WTC11 (cell line): ENCODE data around the gene MIPOL1. TPM values are rescaled to one million over a fixed set of nuclear protein-coding genes. Genes with fewer than 3 reads are reported as not detected.

Experiments
- ATAC-seq: fragments of 200-7000 bp; cut with Tn5 transposase; 2 replicates; pipeline ENCODE4 v1.10.0; 2021; ENCODE audit warnings: mild to moderate bottlenecking, moderate library complexity
- CTCF ChIA-PET: fragments of 300-600 bp; sonication (Branson Sonifier 250); formaldehyde crosslinking; loops from one replicate; lab custom pipeline; 2021; ENCODE audit warnings: antibody characterized with exemption; lab: Charles Lee
- POLR2A ChIA-PET: fragments of 350-600 bp; sonication (Branson Sonifier 250); formaldehyde crosslinking; loops from one replicate; lab custom pipeline; 2021; ENCODE audit warnings: antibody characterized with exemption; lab: Charles Lee
- DNase-seq: peaks from one replicate; pipeline ENCODE4 v3.0.0; 2021; ENCODE audit warnings: low spot score
- H3K27ac Mint-ChIP-seq: 2 replicates; pipeline ENCODE4 v1.8.0; 2021; ENCODE audit warnings: mixed read lengths
- H3K27me3 Mint-ChIP-seq: 2 replicates; pipeline ENCODE4 v1.8.0; 2021; ENCODE audit warnings: low read depth, mild to moderate bottlenecking, moderate library complexity, mixed read lengths
- H3K36me3 Mint-ChIP-seq: 2 replicates; pipeline ENCODE4 v1.8.0; 2021; ENCODE audit warnings: mixed read lengths
- H3K4me1 Mint-ChIP-seq: 2 replicates; pipeline ENCODE4 v1.8.0; 2022; ENCODE audit warnings: mixed read lengths
- H3K4me3 Mint-ChIP-seq: 2 replicates; pipeline ENCODE4 v1.8.0; 2021; ENCODE audit warnings: mild to moderate bottlenecking, moderate library complexity, mixed read lengths
- H3K9me3 Mint-ChIP-seq: 2 replicates; pipeline ENCODE4 v1.8.0; 2021; ENCODE audit warnings: mixed read lengths
- AFF4 ChIP-seq: sonication (generic); formaldehyde crosslinking; IDR thresholded peaks from 2 replicates; pipeline ENCODE4 v1.8.1; 2023; ENCODE audit warnings: mild to moderate bottlenecking, missing genetic modification reagents, borderline replicate concordance
- ARID4B ChIP-seq: sonication (generic); formaldehyde crosslinking; IDR thresholded peaks from 2 replicates; pipeline ENCODE4 v1.8.0; 2023; ENCODE audit warnings: missing genetic modification reagents, mild to moderate bottlenecking, borderline replicate concordance
- ATF2 ChIP-seq: sonication (generic); formaldehyde crosslinking; IDR thresholded peaks from 2 replicates; pipeline ENCODE4 v1.8.1; 2022; ENCODE audit warnings: low read depth, missing genetic modification reagents, borderline replicate concordance
- CREM ChIP-seq: sonication (generic); formaldehyde crosslinking; IDR thresholded peaks from 2 replicates; pipeline ENCODE4 v1.8.1; 2022; ENCODE audit warnings: mild to moderate bottlenecking, missing genetic modification reagents, moderate library complexity
- ESRRA ChIP-seq: sonication (generic); formaldehyde crosslinking; IDR thresholded peaks from 2 replicates; pipeline ENCODE4 v1.8.1; 2022; ENCODE audit warnings: mild to moderate bottlenecking, missing genetic modification reagents, borderline replicate concordance
- FOXK1 ChIP-seq: sonication (generic); formaldehyde crosslinking; IDR thresholded peaks from 2 replicates; pipeline ENCODE4 v1.8.0; 2022; ENCODE audit warnings: mild to moderate bottlenecking, moderate library complexity, missing genetic modification reagents
- GABPB1 ChIP-seq: sonication (generic); formaldehyde crosslinking; IDR thresholded peaks from 2 replicates; pipeline ENCODE4 v1.8.1; 2023; ENCODE audit warnings: mild to moderate bottlenecking, missing genetic modification reagents
- GTF2I ChIP-seq: fragments of 250-450 bp; sonication (Bioruptor Pico); conservative IDR thresholded peaks from 2 replicates; pipeline ENCODE4 v1.4.0; 2021; ENCODE audit warnings: mild to moderate bottlenecking
- HMGA2 ChIP-seq: fragments of 250-450 bp; sonication (Bioruptor Pico); IDR thresholded peaks from 2 replicates; pipeline ENCODE4 v1.4.0; 2021; ENCODE audit warnings: mild to moderate bottlenecking, moderate library complexity
- HMGXB4 ChIP-seq: sonication (generic); formaldehyde crosslinking; IDR thresholded peaks from 2 replicates; pipeline ENCODE4 v1.8.1; 2023; ENCODE audit warnings: mild to moderate bottlenecking, moderate library complexity, missing genetic modification reagents
- JUN ChIP-seq: sonication (generic); formaldehyde crosslinking; IDR thresholded peaks from 2 replicates; pipeline ENCODE4 v1.8.0; 2023; ENCODE audit warnings: mild to moderate bottlenecking, missing genetic modification reagents
- KAT7 ChIP-seq: sonication (generic); formaldehyde crosslinking; IDR thresholded peaks from 2 replicates; pipeline ENCODE4 v1.8.1; 2023; ENCODE audit warnings: missing genetic modification reagents, mild to moderate bottlenecking, borderline replicate concordance
- NFYB ChIP-seq: sonication (generic); formaldehyde crosslinking; conservative IDR thresholded peaks from 2 replicates; pipeline ENCODE4 v1.8.0; 2022; ENCODE audit warnings: low read depth, missing genetic modification reagents
- OVOL2 ChIP-seq: fragments of 250-450 bp; sonication (Bioruptor Pico); IDR thresholded peaks from 2 replicates; pipeline ENCODE4 v1.9.0; 2021; ENCODE audit warnings: mild to moderate bottlenecking, borderline replicate concordance
- PRDM15 ChIP-seq: sonication (generic); formaldehyde crosslinking; IDR thresholded peaks from 2 replicates; pipeline ENCODE4 v1.8.0; 2022; ENCODE audit warnings: missing genetic modification reagents
- RELA ChIP-seq: sonication (generic); formaldehyde crosslinking; IDR thresholded peaks from 2 replicates; pipeline ENCODE4 v1.8.1; 2022; ENCODE audit warnings: missing genetic modification reagents, mild to moderate bottlenecking, borderline replicate concordance
- SP1 ChIP-seq: sonication (generic); formaldehyde crosslinking; conservative IDR thresholded peaks from 2 replicates; pipeline ENCODE4 v1.8.1; 2022; ENCODE audit warnings: missing genetic modification reagents
- TCF7 ChIP-seq: sonication (generic); formaldehyde crosslinking; IDR thresholded peaks from 2 replicates; pipeline ENCODE4 v1.8.0; 2022; ENCODE audit warnings: mild to moderate bottlenecking, low read depth, missing genetic modification reagents, moderate library complexity
- TEAD1 ChIP-seq: sonication (generic); formaldehyde crosslinking; IDR thresholded peaks from 2 replicates; pipeline ENCODE4 v1.8.0; 2022; ENCODE audit warnings: mild to moderate bottlenecking, missing genetic modification reagents
- ZNF317 ChIP-seq: sonication (generic); formaldehyde crosslinking; IDR thresholded peaks from 2 replicates; pipeline ENCODE4 v1.8.1; 2023; ENCODE audit warnings: low read depth, mild to moderate bottlenecking, moderate library complexity, missing genetic modification reagents, borderline replicate concordance
- total RNA-seq: library from RNA; stranded (reverse); gene quantifications from 3 replicates; pipeline ENCODE4 v1.2.3, GENCODE V29; 2021

The MIPOL1 gene
- total RNA-seq, 1 experiment from 2014 or later: 13.1 TPM

GRCh38 chr14:37172024-37172869, 25.5 kb upstream of the MIPOL1 start, which contains the start of gene SLC25A21:
SLC25A21 (minus strand) TSS chr14:37172606.
- CTCF ChIA-PET: interaction anchor here (0.7 to 1.0 kb wide), 2 partner anchors 16 to 22 kb away, joined by 3 read pairs; no protein-coding TSS in a partner anchor
- Mint-ChIP-seq H3K4me1 (peaks cover 42% of the 10 kb centered on the region), H3K9me3 (no peaks in the 10 kb centered on the region), H3K27ac (peak within 1 kb of the TSS; percentile 98), H3K4me3 (peak within 1 kb of the TSS; percentile 86), H3K36me3 (no peaks in the 10 kb centered on the region), H3K27me3 (no peaks in the 10 kb centered on the region)
- peak; percentile 73 for ATAC-seq
- POLR2A ChIA-PET: interaction anchor here (0.5 to 1.5 kb wide), 9 partner anchors 11 to 1076 kb away, joined by 3 to 7 read pairs (median 3); partner anchors contain the start of gene MIPOL1
- DNase-seq: peak; percentile 81
- peak; percentile 82; the same call in 1 of the 2 replicates for TF ChIP-seq ARID4B (CRISPR knock-in tag)
- TF ChIP-seq HMGA2 (CRISPR knock-in tag): 0 out of 2 replicates have a peak, but pooled peaks have one; percentile 3
- no peak for TF ChIP-seq TCF7 (CRISPR knock-in tag)
- peak; percentile 44; the same call in 1 of the 2 replicates for TF ChIP-seq RELA
- 0 out of 2 replicates have a peak, but pooled peaks have one; percentile 61 for TF ChIP-seq CREM (CRISPR knock-in tag)
- TF ChIP-seq ESRRA (CRISPR knock-in tag): peak; percentile 76; the same call in 1 of the 2 replicates
- TF ChIP-seq TEAD1 (CRISPR knock-in tag): 0 out of 2 replicates have a peak, but pooled peaks have one; percentile 23
- TF ChIP-seq KAT7 (CRISPR knock-in tag): 0 out of 2 replicates have a peak, but pooled peaks have one; percentile 79
- TF ChIP-seq AFF4 (CRISPR knock-in tag): no peak
- no peak for TF ChIP-seq ZNF317
- TF ChIP-seq FOXK1 (CRISPR knock-in tag): peak; percentile 12; the same call in 1 of the 2 replicates
- 0 out of 2 replicates have a peak, but pooled peaks have one; percentile 3 for TF ChIP-seq GTF2I (CRISPR knock-in tag)
- TF ChIP-seq ATF2 (CRISPR knock-in tag): no peak
- peak; percentile 92 for TF ChIP-seq HMGXB4 (CRISPR knock-in tag)
- peak; percentile 94 for TF ChIP-seq GABPB1 (CRISPR knock-in tag)
- TF ChIP-seq SP1: peak; percentile 78
- no peak for TF ChIP-seq NFYB (CRISPR knock-in tag)
- no peak for TF ChIP-seq PRDM15
- TF ChIP-seq OVOL2: no peak
- peak; percentile 41; the same call in 1 of the 2 replicates for TF ChIP-seq JUN (CRISPR knock-in tag)
